Measurements from ENCODE around the gene PSORS1C1.

DNA sequence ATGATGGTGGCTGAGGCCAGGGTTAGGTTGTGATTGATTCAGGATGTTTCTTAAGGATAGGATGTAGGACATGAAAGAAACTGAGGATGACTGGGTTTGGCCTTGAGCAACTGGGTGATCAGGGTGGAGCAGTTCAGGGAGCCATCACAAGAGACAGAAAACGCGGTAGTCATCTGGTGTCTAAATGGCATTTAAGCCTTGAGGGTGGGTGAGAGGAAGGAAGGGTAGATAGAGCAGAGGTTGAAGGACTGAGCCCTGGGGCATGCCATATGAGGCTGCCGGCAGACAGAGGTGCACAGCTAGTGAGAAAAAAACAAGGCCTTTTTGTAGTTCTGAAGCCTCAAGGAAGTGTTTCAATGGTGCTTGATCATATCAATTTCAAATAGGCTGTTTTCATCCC, 54.0 kb downstream of the PSORS1C1 start:
- TF ChIP-seq, protein P1, sequence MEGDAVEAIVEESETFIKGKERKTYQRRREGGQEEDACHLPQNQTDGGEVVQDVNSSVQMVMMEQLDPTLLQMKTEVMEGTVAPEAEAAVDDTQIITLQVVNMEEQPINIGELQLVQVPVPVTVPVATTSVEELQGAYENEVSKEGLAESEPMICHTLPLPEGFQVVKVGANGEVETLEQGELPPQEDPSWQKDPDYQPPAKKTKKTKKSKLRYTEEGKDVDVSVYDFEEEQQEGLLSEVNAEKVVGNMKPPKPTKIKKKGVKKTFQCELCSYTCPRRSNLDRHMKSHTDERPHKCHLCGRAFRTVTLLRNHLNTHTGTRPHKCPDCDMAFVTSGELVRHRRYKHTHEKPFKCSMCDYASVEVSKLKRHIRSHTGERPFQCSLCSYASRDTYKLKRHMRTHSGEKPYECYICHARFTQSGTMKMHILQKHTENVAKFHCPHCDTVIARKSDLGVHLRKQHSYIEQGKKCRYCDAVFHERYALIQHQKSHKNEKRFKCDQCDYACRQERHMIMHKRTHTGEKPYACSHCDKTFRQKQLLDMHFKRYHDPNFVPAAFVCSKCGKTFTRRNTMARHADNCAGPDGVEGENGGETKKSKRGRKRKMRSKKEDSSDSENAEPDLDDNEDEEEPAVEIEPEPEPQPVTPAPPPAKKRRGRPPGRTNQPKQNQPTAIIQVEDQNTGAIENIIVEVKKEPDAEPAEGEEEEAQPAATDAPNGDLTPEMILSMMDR (conservative IDR thresholded peaks at IDR 0.05), result no peak
- TF ChIP-seq ZFX (IDR thresholded peaks at IDR 0.05), result no peak
